Measurements from ENCODE around the gene CIROP.
"Not testable (repeated sequence)": the region's sequence is repeated elsewhere in the genome, so short reads cannot be mapped to it uniquely, and the experiment has no call there.

The CIROP gene

GRCh38 chr14:23113431-23114119 is 8.8 kb upstream of the CIROP start:
- DNase-seq: peak; percentile 96

- DNase-seq: peak; percentile 98
Observed at GRCh38 chr14:23112359-23113178, 7.8 kb upstream of the CIROP start.

- DNase-seq: peak; percentile 89
Observed at GRCh38 chr14:23110579-23111365, 6.0 kb upstream of the CIROP start.

- no peak for DNase-seq
Observed at GRCh38 chr14:23109769-23110168, 5.0 kb upstream of the CIROP start.

GRCh38 chr14:23108169-23108568 is 3.4 kb upstream of the CIROP start:
- DNase-seq: not testable (repeated sequence)

- DNase-seq: not testable (repeated sequence)
Observed at GRCh38 chr14:23107620-23108019, 2.8 kb upstream of the CIROP start.

GRCh38 chr14:23106747-23107045 is 1.9 kb upstream of the CIROP start:
- DNase-seq: no peak

- no peak for DNase-seq
Observed at GRCh38 chr14:23105348-23105824, 597 bp upstream of the CIROP start.

- DNase-seq: no peak
Observed at GRCh38 chr14:23104070-23104590, 659 bp downstream of the CIROP start.

GRCh38 chr14:23103581-23103980 is 1.2 kb downstream of the CIROP start:
- no peak for DNase-seq

GRCh38 chr14:23102801-23103200 is 2.0 kb downstream of the CIROP start:
- no peak for DNase-seq

- DNase-seq: no peak
Observed at GRCh38 chr14:23101986-23102625, 2.7 kb downstream of the CIROP start.

- DNase-seq: no peak
Observed at GRCh38 chr14:23101213-23101970, 3.4 kb downstream of the CIROP start.

GRCh38 chr14:23099212-23099861 is 5.5 kb downstream of the CIROP start:
- no peak for DNase-seq

GRCh38 chr14:23097786-23098185 is 7.0 kb downstream of the CIROP start:
- no peak for DNase-seq

GRCh38 chr14:23095196-23096108 is 9.3 kb downstream of the CIROP start, which contains the start of gene C14orf119:
TSS of gene C14orf119 (plus strand) at chr14:23095505. CDS start at chr14:23097659, 2,154 bp downstream.
- no peak for DNase-seq

- no peak for DNase-seq
Observed at GRCh38 chr14:23094666-23095195, 10.1 kb downstream of the CIROP start, which contains the start of gene ACIN1. TSS of gene ACIN1 (minus strand) at chr14:23095136. CDS start at chr14:23095112, 24 bp downstream.

- DNase-seq: no peak
Observed at GRCh38 chr14:23093991-23094665, 10.7 kb downstream of the CIROP start.

- no peak for DNase-seq
Observed at GRCh38 chr14:23093526-23093925, 11.3 kb downstream of the CIROP start.
